ENCODE results near the gene GSE1.

GRCh38 chr16:85628645-85629044 is 15.5 kb downstream of the GSE1 start:
- no peak for TF ChIP-seq CTCF (IDR thresholded peaks at IDR 0.05)
- TF ChIP-seq POLR2A (IDR thresholded peaks at IDR 0.05), result no peak
